ENCODE data around the gene TRIM52.

DNA sequence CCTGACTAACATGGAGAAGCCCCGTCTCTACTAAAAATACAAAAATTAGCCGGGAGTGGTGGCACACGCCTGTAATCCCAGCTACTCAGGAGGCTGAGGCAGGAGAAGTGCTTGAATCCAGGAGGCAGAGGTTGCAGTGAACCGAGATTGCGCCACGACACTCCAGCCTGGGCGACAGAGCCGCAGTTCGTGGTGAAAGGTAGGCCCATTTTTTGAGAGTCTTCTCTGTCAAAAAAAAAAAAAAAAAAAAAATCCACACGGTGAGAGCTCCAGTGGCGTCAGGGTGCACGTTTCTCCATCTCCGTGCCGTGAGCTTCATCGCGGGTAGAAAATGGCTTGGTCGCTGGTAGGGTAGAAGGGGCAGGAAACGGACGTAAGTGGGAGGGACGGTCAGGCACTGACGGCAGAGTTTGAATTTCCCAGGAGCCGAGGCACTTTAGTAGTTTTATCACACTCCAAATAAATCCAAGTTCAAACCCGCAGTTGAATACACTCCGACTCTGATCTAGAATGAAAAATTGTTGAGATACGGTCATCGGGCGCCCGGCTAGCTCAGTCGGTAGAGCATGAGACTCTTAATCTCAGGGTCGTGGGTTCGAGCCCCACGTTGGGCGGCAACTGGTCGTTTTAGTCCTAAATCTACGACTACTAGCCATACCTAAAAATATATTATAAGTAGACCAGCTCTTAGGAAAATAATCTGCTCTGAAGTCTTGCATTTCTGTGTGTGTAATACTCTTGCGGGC is 53.6 kb downstream of the TRIM52 start:
- TF ChIP-seq, protein P1, sequence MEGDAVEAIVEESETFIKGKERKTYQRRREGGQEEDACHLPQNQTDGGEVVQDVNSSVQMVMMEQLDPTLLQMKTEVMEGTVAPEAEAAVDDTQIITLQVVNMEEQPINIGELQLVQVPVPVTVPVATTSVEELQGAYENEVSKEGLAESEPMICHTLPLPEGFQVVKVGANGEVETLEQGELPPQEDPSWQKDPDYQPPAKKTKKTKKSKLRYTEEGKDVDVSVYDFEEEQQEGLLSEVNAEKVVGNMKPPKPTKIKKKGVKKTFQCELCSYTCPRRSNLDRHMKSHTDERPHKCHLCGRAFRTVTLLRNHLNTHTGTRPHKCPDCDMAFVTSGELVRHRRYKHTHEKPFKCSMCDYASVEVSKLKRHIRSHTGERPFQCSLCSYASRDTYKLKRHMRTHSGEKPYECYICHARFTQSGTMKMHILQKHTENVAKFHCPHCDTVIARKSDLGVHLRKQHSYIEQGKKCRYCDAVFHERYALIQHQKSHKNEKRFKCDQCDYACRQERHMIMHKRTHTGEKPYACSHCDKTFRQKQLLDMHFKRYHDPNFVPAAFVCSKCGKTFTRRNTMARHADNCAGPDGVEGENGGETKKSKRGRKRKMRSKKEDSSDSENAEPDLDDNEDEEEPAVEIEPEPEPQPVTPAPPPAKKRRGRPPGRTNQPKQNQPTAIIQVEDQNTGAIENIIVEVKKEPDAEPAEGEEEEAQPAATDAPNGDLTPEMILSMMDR (IDR thresholded peaks at IDR 0.05; ENCODE audit: poor library complexity, severe bottlenecking), result no peak
- TF ChIP-seq TAF1 (IDR thresholded peaks at IDR 0.05; ENCODE audit: low read depth) (no peak), POLR2AphosphoS5 (IDR thresholded peaks at IDR 0.05) (no peak), EZH2 (IDR thresholded peaks at IDR 0.05; ENCODE audit: borderline replicate concordance, insufficient read depth, low read length, poor library complexity, severe bottlenecking) (no peak), MXI1 (conservative IDR thresholded peaks at IDR 0.05; ENCODE audit: poor library complexity, severe bottlenecking) (peak; percentile 6), SMC3 (conservative IDR thresholded peaks at IDR 0.05; ENCODE audit: poor library complexity) (no peak)
